ENCODE results near the gene CCND1. TPM values are rescaled to one million over a fixed set of nuclear protein-coding genes. Genes with fewer than 3 reads are reported as not detected.

The CCND1 gene
- total RNA-seq, 6 experiments from 2014 or later = 67.0 to 283 (median 94.1) TPM

DNA sequence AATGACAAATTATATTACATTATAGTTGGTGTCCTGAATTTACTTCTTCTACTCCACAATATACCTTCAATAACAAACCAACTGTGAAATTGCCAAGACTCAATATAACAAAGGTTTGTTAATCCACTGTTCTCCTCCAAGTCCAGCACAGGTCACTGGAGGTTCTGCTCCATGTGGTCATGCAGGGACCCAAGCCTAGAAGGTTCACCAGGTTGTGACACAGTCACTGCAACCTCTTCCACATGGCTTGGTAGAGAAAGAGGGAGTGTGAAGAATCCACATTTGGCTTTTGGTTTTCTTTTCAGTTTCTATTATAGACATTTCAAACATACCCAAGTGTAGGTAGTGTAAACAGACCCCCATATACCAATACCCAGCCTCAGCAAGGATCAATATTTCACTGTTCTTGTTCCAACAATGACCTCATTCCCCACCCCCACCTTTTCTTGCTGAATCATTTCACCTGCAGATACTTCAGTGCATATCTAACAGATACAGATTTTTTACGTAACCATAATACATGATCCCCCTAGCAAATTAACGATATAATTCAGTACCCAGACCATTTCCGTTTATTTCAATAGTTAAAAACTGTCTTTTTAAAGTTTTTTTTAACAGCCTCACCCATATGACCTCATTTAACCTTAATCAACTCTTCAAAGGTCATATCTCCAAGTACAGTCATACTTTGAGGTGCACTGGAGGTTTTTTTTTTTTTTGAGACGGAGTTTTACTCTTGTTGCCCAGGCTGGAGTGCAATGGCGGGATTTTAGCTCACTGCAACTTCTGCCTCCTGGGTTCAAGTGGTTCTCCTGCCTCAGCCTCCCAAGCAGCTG is 48.7 kb downstream of the CCND1 start:
- H3K36me3 ChIP-seq = no peaks in the 10 kb centered on the region
- H3K9me3 ChIP-seq = no peaks in the 10 kb centered on the region
- intact Hi-C loops (cut with DNase I) = loop anchor here in 1 of 2 donors (5.0 kb wide), 1 partner anchor 198 kb away; no protein-coding TSS in a partner anchor
- H3K4me1 ChIP-seq = peaks cover 0 to 6% (median 0%) of the 10 kb centered on the region in 4 donors
- 78% methylated on average over 5 of the region's 5 CpGs for WGBS (ENCODE audit: insufficient coverage, low coverage, low lambda C conversion rate, missing lambda C conversion rate)
- no peak overlapping the region for H3K27ac ChIP-seq
- H3K27me3 ChIP-seq = no peaks in the 10 kb centered on the region
- TF ChIP-seq POLR2A (IDR thresholded peaks at IDR 0.05) = no peak
- no peak for TF ChIP-seq CTCF (IDR thresholded peaks at IDR 0.05)
- DNase-seq = no peak
- peak in 1 of 4 donors; percentile 52 for ATAC-seq
- H3K4me3 ChIP-seq = no peak overlapping the region

DNA sequence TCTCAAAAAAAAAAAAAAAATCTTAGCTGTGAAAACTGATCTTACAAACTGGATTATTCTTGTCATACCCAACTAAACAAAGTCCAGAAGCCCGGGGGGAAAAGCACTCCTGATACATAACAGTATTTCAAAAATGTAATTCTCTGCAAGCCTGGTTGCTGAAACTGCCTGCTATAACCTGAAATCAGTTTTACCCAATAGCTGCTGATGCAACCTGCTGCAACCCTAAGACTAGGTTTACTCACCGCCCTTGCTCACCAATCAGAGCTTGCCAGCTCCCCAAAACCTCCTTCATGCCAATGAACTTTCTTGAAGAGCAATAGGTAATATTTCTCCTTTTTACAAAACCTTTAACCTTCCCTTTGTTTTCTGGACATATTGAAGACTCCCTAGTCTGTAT is 50.5 kb downstream of the CCND1 start:
- Histone ChIP-seq H3K4me1 (no peaks in the 10 kb centered on the region), H3K36me3 (no peaks in the 10 kb centered on the region), H3K27ac (no peak overlapping the region), H3K9me3 (no peaks in the 10 kb centered on the region), H3K27me3 (no peaks in the 10 kb centered on the region), H3K4me3 (no peak overlapping the region)
- DNase-seq (no peak), ATAC-seq (no peak)
- TF ChIP-seq POLR2A (IDR thresholded peaks at IDR 0.05) (no peak), CTCF (IDR thresholded peaks at IDR 0.05) (no peak)
- intact Hi-C loops (cut with DNase I) = no loop called here
- WGBS (ENCODE audit: insufficient coverage, low coverage, low lambda C conversion rate, missing lambda C conversion rate) = 73% methylated on average over 2 of the region's 2 CpGs

DNA sequence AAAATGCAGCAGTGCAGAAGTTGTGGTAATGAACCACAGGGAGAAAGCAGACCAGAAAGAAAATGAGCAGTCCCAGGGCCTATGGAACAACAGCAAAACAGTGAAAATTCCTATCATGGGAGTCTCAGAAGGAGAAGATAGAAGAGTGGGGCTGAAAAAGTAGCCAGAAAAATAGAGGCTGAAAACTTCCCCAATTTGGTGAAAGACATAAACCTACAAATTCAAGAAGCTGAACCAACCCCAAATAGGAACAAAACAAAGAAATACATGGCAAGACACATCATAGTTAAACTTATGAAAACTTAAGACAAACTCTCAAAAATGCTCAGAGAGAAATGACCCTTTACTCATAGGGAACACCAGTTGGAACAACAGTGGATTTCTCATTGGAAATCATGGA is 51.5 kb downstream of the CCND1 start:
- Histone ChIP-seq H3K4me1 (no peaks in the 10 kb centered on the region), H3K27me3 (no peaks in the 10 kb centered on the region), H3K4me3 (no peak overlapping the region), H3K9me3 (no peaks in the 10 kb centered on the region), H3K36me3 (no peaks in the 10 kb centered on the region), H3K27ac (no peak overlapping the region)
- intact Hi-C loops (cut with DNase I) = no loop called here
- TF ChIP-seq POLR2A (IDR thresholded peaks at IDR 0.05) (no peak), CTCF (IDR thresholded peaks at IDR 0.05) (no peak)
- DNase-seq = no peak
- ATAC-seq = no peak

DNA sequence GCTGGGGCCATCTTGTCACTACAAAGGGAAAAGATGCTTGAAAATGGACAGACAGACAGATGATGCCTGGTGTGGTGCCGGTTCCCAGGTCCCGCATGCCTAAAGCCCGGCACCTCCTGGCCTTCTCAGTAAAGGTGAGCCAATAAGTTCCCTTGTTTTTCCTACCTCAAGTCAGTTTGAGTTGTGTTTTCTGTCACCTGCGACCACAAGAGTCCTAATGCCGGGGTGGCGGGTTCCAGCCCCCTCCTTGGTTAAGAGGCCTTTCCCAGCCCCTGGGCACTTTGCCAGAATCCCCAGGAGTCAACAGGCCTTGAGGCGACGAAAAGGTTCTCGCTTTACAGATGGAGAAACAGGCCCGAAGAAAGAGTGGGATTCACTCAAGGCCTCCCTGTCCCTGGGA is 53.8 kb downstream of the CCND1 start:
- TF ChIP-seq CTCF (IDR thresholded peaks at IDR 0.05) = no peak
- DNase-seq (no peak), ATAC-seq (no peak)
- 95% methylated on average over 6 of the region's 10 CpGs for WGBS (ENCODE audit: insufficient coverage, low coverage, low lambda C conversion rate, missing lambda C conversion rate)
- Histone ChIP-seq H3K27me3 (no peaks in the 10 kb centered on the region), H3K27ac (no peak overlapping the region), H3K4me1 (no peaks in the 10 kb centered on the region), H3K4me3 (no peak overlapping the region), H3K9me3 (no peaks in the 10 kb centered on the region), H3K36me3 (no peaks in the 10 kb centered on the region)
- intact Hi-C loops (cut with DNase I) = loop anchor here in 1 of 2 donors (5.0 kb wide), 1 partner anchor 503 kb away; no protein-coding TSS in a partner anchor

Data from right lobe of liver (tissue), 6 donors.